Activated naive CD8-positive, alpha-beta T cell treated with anti-CD3 and anti-CD28 coated beads for 36 hours (primary cell): Measurements from ENCODE around the gene KRTAP9-8. TPM values are rescaled to one million over a fixed set of nuclear protein-coding genes. Genes with fewer than 3 reads are reported as not detected.
"Not testable (repeated sequence)": the region's sequence is repeated elsewhere in the genome, so short reads cannot be mapped to it uniquely, and the experiment has no call there.

Experiments
- DNase-seq: peaks from one replicate; pipeline ENCODE4 v3.0.0; 2021
- H3K27ac Mint-ChIP-seq: one replicate; pipeline ENCODE4 v1.8.0; 2022; ENCODE audit warnings: mild to moderate bottlenecking, moderate library complexity, mixed read lengths
- H3K27me3 Mint-ChIP-seq: one replicate; pipeline ENCODE4 v1.8.0; 2022; ENCODE audit warnings: mild to moderate bottlenecking, mixed read lengths
- H3K36me3 Mint-ChIP-seq: one replicate; pipeline ENCODE4 v1.8.0; 2021; ENCODE audit warnings: mild to moderate bottlenecking, mixed read lengths
- H3K4me1 Mint-ChIP-seq: one replicate; pipeline ENCODE4 v1.8.0; 2021; ENCODE audit warnings: mixed read lengths
- H3K4me3 Mint-ChIP-seq: one replicate; pipeline ENCODE4 v1.8.0; 2022; ENCODE audit warnings: mild to moderate bottlenecking, moderate library complexity, mixed read lengths
- H3K9me3 Mint-ChIP-seq: one replicate; pipeline ENCODE4 v1.8.0; 2022; ENCODE audit warnings: mixed read lengths
- total RNA-seq, 2 experiments: library from RNA; stranded (reverse); gene quantifications; one replicate each; pipeline ENCODE4 v1.2.3, GENCODE V29; 2021

Gene KRTAP9-8
- not detected for total RNA-seq

DNA sequence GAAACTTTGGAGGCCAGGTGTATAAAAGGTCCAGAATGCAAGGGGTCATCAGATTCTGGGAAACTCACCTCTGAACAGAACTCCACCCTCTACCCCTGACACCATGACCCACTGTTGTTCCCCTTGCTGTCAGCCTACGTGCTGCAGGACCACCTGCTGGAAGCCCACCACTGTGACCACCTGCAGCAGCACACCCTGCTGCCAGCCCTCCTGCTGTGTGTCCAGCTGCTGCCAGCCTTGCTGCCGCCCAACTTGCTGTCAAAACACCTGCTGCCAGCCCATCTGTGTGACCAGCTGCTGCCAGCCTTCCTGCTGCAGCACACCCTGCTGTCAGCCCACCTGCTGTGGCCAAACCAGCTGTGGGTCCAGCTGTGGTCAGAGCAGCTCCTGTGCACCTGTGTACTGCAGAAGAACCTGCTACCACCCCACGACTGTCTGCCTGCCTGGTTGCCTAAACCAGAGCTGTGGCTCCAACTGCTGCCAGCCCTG lies at the start of gene KRTAP9-8:
KRTAP9-8 (plus strand) TSS at position 51 of the 489 bp plus-strand sequence; CDS start at position 104, 53 bp downstream.
- H3K27ac Mint-ChIP-seq, DNase-seq, H3K27me3 Mint-ChIP-seq, H3K9me3 Mint-ChIP-seq, H3K4me3 Mint-ChIP-seq, H3K36me3 Mint-ChIP-seq, H3K4me1 Mint-ChIP-seq: not testable (repeated sequence)

DNA sequence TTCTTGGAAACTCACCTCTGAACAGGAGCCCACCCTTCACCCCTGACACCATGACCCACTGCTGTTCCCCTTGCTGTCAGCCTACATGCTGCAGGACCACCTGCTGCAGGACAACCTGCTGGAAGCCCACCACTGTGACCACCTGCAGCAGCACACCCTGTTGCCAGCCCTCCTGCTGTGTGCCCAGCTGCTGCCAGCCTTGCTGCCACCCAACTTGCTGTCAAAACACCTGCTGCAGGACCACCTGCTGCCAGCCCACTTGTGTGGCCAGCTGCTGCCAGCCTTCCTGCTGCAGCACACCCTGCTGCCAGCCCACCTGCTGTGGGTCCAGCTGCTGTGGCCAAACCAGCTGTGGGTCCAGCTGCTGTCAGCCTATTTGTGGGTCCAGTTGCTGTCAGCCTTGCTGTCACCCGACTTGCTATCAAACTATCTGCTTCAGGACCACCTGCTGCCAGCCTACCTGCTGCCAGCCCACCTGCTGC lies 47.9 kb upstream of the KRTAP9-8 start, which contains the start of gene KRTAP9-1:
KRTAP9-1 (plus strand) TSS at position 51 of the 482 bp plus-strand sequence; CDS start at position 51, 0 bp downstream.
- DNase-seq, H3K4me1 Mint-ChIP-seq, H3K36me3 Mint-ChIP-seq, H3K27me3 Mint-ChIP-seq, H3K27ac Mint-ChIP-seq, H3K9me3 Mint-ChIP-seq, H3K4me3 Mint-ChIP-seq: not testable (repeated sequence)

DNA sequence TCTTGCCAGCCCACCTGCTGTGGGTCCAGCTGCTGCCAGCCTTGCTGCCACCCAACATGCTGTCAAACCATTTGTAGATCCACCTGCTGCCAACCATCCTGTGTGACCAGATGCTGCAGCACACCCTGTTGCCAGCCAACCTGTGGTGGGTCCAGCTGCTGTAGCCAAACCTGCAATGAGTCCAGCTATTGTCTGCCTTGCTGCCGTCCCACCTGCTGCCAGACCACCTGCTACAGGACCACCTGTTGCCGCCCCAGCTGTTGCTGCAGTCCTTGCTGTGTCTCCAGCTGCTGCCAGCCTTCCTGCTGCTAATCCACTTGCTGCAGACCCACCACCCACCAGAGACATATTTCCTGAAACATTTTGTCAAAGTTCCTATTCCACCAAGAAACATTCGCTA lies 47.5 kb upstream of the KRTAP9-8 start:
- Mint-ChIP-seq H3K4me3 (no peak overlapping the region), H3K4me1 (no peaks in the 10 kb centered on the region), H3K27me3 (no peaks in the 10 kb centered on the region), H3K27ac (no peak overlapping the region), H3K9me3 (peaks cover 3% of the 10 kb centered on the region), H3K36me3 (no peaks in the 10 kb centered on the region)
- no peak for DNase-seq

DNA sequence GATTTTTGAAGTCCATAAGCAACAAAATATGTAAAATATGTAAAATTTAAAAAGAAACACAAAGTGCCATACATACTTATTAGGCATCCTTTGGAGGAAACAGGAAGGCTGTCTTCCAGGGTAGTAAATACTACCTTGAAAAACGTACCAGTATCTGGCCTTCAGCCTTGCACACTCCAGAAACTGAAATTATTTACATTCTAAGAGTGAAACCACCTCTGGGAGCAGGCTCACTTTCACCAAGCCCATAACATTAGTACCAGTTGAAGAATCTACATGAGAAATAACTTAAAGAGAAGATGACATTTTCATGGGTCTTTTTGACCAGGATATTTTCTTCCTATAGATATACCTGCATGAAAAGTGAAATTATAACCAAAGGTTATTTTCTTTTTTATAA lies 41.7 kb upstream of the KRTAP9-8 start:
- peaks cover 3% of the 10 kb centered on the region for H3K9me3 Mint-ChIP-seq

GRCh38 chr17:41199421-41200078 lies 38.2 kb upstream of the KRTAP9-8 start:
- Mint-ChIP-seq H3K27ac (no peak overlapping the region), H3K36me3 (no peaks in the 10 kb centered on the region), H3K27me3 (no peaks in the 10 kb centered on the region), H3K4me1 (no peaks in the 10 kb centered on the region), H3K9me3 (no peaks in the 10 kb centered on the region), H3K4me3 (no peak overlapping the region)
- no peak for DNase-seq

More for the DNA sequence above, 41.7 kb upstream of the KRTAP9-8 start:
- Mint-ChIP-seq H3K4me1 (no peaks in the 10 kb centered on the region), H3K36me3 (no peaks in the 10 kb centered on the region), H3K27ac (no peak overlapping the region), H3K27me3 (no peaks in the 10 kb centered on the region), H3K4me3 (no peak overlapping the region)
- no peak for DNase-seq

DNA sequence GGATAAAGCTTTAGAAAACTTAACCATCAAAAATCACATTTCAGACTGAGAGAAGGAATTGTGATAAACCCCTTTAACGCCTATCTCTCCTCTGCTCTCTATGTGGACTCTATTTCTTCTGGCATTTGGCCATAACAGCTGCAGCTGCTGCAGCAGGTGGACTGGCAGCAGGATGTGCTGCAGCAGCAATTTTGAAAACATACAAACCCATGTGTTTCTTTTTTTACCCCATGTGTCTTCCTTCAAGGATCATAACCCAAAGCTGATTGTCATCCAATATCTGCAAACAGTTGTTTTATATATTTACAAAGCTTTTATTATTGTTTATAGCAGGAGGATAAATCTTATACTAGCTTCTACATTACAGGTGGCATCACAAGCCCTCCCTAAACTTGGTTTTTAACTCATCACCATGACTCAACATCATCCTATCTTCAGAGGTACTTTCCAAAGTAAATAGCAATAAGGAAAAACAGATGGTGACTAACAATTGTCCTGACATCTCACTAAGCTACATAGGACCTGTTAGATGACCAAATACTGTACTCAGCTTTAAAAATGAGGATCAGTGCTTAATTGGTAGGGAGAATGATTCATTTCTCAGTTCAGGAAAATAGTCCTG lies 25.8 kb upstream of the KRTAP9-8 start:
- Mint-ChIP-seq H3K27me3 (no peaks in the 10 kb centered on the region), H3K27ac (no peak overlapping the region), H3K9me3 (peaks cover 3% of the 10 kb centered on the region), H3K4me1 (peaks cover 5% of the 10 kb centered on the region), H3K36me3 (no peaks in the 10 kb centered on the region), H3K4me3 (no peak overlapping the region)
- DNase-seq, result no peak

- no peak overlapping the region for H3K4me3 Mint-ChIP-seq
- H3K27ac Mint-ChIP-seq, result no peak overlapping the region
- peaks cover 5% of the 10 kb centered on the region for H3K4me1 Mint-ChIP-seq
- no peak for DNase-seq
- H3K9me3 Mint-ChIP-seq, result peaks cover 3% of the 10 kb centered on the region
- H3K36me3 Mint-ChIP-seq, result no peaks in the 10 kb centered on the region
- no peaks in the 10 kb centered on the region for H3K27me3 Mint-ChIP-seq
Measured at GRCh38 chr17:41212524-41213169, 25.2 kb upstream of the KRTAP9-8 start.

GRCh38 chr17:41215681-41216080 lies 22.1 kb upstream of the KRTAP9-8 start:
- Mint-ChIP-seq H3K36me3 (no peaks in the 10 kb centered on the region), H3K4me3 (no peak overlapping the region), H3K27me3 (no peaks in the 10 kb centered on the region), H3K9me3 (peaks cover 1% of the 10 kb centered on the region), H3K27ac (no peak overlapping the region), H3K4me1 (peaks cover 5% of the 10 kb centered on the region)
- no peak for DNase-seq

DNA sequence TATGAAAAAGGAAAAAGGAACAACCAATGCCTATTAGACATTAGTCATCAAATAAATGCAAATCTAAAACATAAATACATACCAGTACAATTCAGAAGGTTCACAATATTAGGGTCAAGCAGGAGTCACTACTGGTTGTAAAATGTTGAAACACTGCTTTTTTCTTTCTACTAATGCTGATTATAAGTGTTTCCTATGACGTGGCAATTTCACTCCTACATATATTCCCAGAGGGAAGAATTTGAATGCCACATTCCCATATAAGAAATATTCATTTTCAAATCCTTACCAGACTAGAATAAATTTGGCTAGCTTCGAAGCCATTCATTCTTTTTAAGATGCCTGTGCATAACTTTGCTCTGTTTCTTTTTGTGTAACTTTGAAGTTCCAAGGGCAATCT lies 14.0 kb upstream of the KRTAP9-8 start:
- H3K36me3 Mint-ChIP-seq, result no peaks in the 10 kb centered on the region
- no peaks in the 10 kb centered on the region for H3K4me1 Mint-ChIP-seq
- H3K27me3 Mint-ChIP-seq, result no peaks in the 10 kb centered on the region
- H3K27ac Mint-ChIP-seq, result no peak overlapping the region
- peaks cover 1% of the 10 kb centered on the region for H3K9me3 Mint-ChIP-seq
- no peak for DNase-seq
- H3K4me3 Mint-ChIP-seq, result no peak overlapping the region

GRCh38 chr17:41226051-41226450 lies 11.7 kb upstream of the KRTAP9-8 start:
- Mint-ChIP-seq H3K27me3 (no peaks in the 10 kb centered on the region), H3K27ac (no peak overlapping the region), H3K36me3 (no peaks in the 10 kb centered on the region), H3K4me3 (no peak overlapping the region), H3K9me3 (no peaks in the 10 kb centered on the region), H3K4me1 (no peaks in the 10 kb centered on the region)
- no peak for DNase-seq

DNA sequence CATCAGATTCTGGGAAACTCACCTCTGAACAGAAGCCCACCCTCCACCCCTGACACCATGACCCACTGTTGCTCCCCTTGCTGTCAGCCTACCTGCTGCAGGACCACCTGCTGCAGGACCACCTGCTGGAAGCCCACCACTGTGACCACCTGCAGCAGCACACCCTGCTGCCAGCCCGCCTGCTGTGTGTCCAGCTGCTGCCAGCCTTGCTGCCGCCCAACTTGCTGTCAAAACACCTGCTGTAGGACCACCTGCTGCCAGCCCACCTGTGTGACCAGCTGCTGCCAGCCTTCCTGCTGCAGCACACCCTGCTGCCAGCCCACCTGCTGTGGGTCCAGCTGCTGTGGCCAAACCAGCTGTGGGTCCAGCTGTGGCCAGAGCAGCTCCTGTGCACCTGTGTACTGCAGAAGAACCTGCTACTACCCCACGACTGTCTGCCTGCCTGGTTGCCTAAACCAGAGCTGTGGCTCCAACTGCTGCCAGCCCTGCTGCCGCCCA lies 11.2 kb upstream of the KRTAP9-8 start, which contains the start of gene KRTAP9-2:
KRTAP9-2 (plus strand) TSS at position 51 of the 498 bp plus-strand sequence; CDS start at position 58, 7 bp downstream.
- H3K4me3 Mint-ChIP-seq, H3K4me1 Mint-ChIP-seq, H3K27me3 Mint-ChIP-seq, DNase-seq, H3K9me3 Mint-ChIP-seq, H3K27ac Mint-ChIP-seq, H3K36me3 Mint-ChIP-seq: not testable (repeated sequence)

DNA sequence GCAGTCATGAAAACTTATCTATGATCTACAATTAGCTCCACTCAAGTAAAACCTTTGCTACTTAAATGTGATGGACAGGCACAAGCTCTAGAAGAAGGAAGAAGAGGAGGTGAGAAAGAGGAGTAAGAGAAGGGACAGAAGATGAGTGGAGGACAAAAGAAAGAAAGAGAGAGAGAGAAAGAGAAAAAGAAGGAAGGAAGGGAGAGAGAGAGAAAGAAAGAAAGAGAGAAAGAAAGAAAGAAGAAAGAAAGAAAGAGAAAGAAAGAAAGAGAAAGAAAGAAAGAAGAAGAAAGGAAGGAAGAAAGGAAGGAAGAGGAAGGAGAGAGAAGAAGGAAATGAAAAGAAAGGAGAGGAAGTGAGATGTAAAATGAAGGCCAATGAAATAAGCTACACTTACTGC lies 7.7 kb upstream of the KRTAP9-8 start:
- Mint-ChIP-seq H3K27me3 (no peaks in the 10 kb centered on the region), H3K4me1 (peaks cover 4% of the 10 kb centered on the region), H3K27ac (no peak overlapping the region), H3K9me3 (no peaks in the 10 kb centered on the region), H3K4me3 (no peak overlapping the region), H3K36me3 (no peaks in the 10 kb centered on the region)
- no peak for DNase-seq

DNA sequence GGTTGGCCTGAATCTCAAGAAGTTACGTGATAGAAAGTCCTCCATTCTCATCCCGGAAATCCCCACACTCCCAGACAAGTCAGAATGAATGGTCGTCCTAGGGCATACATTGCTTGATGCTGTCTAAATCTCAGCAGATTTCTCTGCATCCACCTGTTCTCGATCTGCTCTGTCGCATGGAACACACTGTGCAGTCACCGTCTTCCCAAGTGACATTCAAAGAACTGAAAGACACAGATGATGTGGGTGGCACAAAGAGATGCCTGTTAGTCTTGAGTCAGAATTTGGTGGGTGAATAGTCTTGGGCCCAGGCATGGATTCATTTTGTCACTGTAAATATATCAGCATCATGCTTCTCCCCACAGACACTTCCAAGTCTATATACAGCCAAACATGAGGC lies 6.1 kb upstream of the KRTAP9-8 start:
- H3K27ac Mint-ChIP-seq, result no peak overlapping the region
- H3K9me3 Mint-ChIP-seq, result no peaks in the 10 kb centered on the region
- H3K27me3 Mint-ChIP-seq, result no peaks in the 10 kb centered on the region
- DNase-seq, result no peak
- peaks cover 4% of the 10 kb centered on the region for H3K4me1 Mint-ChIP-seq
- no peaks in the 10 kb centered on the region for H3K36me3 Mint-ChIP-seq
- no peak overlapping the region for H3K4me3 Mint-ChIP-seq

GRCh38 chr17:41232399-41233105 lies 5.2 kb upstream of the KRTAP9-8 start, which contains the start of gene KRTAP9-3:
TSS of gene KRTAP9-3 (plus strand) at chr17:41232449. CDS start at chr17:41232502, 53 bp downstream.
- H3K27ac Mint-ChIP-seq, H3K4me1 Mint-ChIP-seq, H3K4me3 Mint-ChIP-seq, H3K27me3 Mint-ChIP-seq, DNase-seq, H3K9me3 Mint-ChIP-seq, H3K36me3 Mint-ChIP-seq: not testable (repeated sequence)

DNA sequence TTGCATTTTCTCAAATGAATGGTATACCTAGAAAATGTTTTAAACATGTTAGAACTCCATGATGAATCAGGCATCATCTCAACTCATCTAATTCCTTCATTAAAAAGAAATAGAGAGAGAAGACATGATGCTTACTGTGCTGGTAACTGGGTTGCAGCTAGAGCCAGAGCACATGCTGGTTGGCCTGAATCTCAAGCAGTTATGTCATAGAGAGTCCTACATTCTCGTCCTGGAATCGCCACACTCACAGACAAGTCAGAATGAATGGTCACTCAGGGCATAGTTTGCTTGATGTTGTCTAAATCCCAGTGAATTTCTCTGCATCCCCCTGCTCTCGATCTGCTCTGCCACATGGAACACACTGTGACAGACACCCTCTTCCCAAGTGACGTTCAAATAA lies 683 bp upstream of the KRTAP9-8 start:
- not testable (repeated sequence) for H3K27ac Mint-ChIP-seq, H3K4me1 Mint-ChIP-seq, H3K4me3 Mint-ChIP-seq

More for the DNA sequence above, 683 bp upstream of the KRTAP9-8 start:
- not testable (repeated sequence) for H3K9me3 Mint-ChIP-seq, H3K36me3 Mint-ChIP-seq, H3K27me3 Mint-ChIP-seq, DNase-seq
